GM23248 (cell line): Measurements from ENCODE around the gene CCNG1. TPM values are rescaled to one million over a fixed set of nuclear protein-coding genes. Genes with fewer than 3 reads are reported as not detected.

ENCODE experiments used
- DNase-seq: peaks from one replicate; pipeline ENCODE4 v3.0.0-alpha.2; 2015
- H2AFZ ChIP-seq: fragments of 200-600 bp; sonication (generic); 2 replicates; pipeline ENCODE4 v1.6.1; 2016; ENCODE audit warnings: antibody characterized with exemption
- H3F3A ChIP-seq: fragments of 200-600 bp; sonication (generic); 2 replicates; pipeline ENCODE4 v1.6.1; 2016; ENCODE audit warnings: mild to moderate bottlenecking, antibody characterized with exemption, mixed run types; ENCODE audit not compliant: insufficient read depth
- H3K27ac ChIP-seq: fragments of 200-600 bp; sonication (generic); 2 replicates; pipeline ENCODE4 v1.5.1; 2016; ENCODE audit warnings: mild to moderate bottlenecking
- H3K27me3 ChIP-seq: fragments of 200-600 bp; sonication (generic); replicated peaks from 2 replicates; pipeline ENCODE4 v1.6.1; 2016; ENCODE audit warnings: mild to moderate bottlenecking; ENCODE audit not compliant: insufficient read depth
- H3K36me3 ChIP-seq: fragments of 200-600 bp; sonication (generic); 2 replicates; pipeline ENCODE4 v1.6.1; 2016; ENCODE audit warnings: low read depth, mild to moderate bottlenecking
- H3K4me1 ChIP-seq: fragments of 200-600 bp; sonication (generic); 2 replicates; pipeline ENCODE4 v1.6.1; 2016; ENCODE audit warnings: mild to moderate bottlenecking; ENCODE audit not compliant: insufficient read depth
- H3K4me2 ChIP-seq: fragments of 200-600 bp; sonication (generic); one replicate; pipeline ENCODE4 v1.6.1; 2016; ENCODE audit warnings: mild to moderate bottlenecking; ENCODE audit not compliant: unreplicated experiment
- H3K4me3 ChIP-seq: fragments of 200-600 bp; sonication (generic); 2 replicates; pipeline ENCODE4 v1.5.1; 2016; ENCODE audit warnings: mild to moderate bottlenecking
- H3K79me2 ChIP-seq: fragments of 200-600 bp; sonication (generic); 2 replicates; pipeline ENCODE4 v1.6.1; 2016; ENCODE audit warnings: mild to moderate bottlenecking; ENCODE audit not compliant: insufficient read depth
- H3K9ac ChIP-seq: fragments of 200-600 bp; sonication (generic); 2 replicates; pipeline ENCODE4 v1.6.1; 2016; ENCODE audit warnings: mild to moderate bottlenecking
- H3K9me2 ChIP-seq: fragments of 200-600 bp; sonication (generic); 2 replicates; pipeline ENCODE4 v1.6.1; 2016; ENCODE audit warnings: mixed run types, mild to moderate bottlenecking, moderate library complexity; ENCODE audit not compliant: insufficient read depth
- H3K9me3 ChIP-seq: fragments of 200-600 bp; sonication (generic); one replicate; pipeline ENCODE4 v1.6.1; 2017; ENCODE audit warnings: low read depth
- H4K20me1 ChIP-seq: fragments of 200-600 bp; sonication (generic); 2 replicates; pipeline ENCODE4 v1.6.0; 2016; ENCODE audit not compliant: insufficient read depth
- EZH2 ChIP-seq: fragments of 200-600 bp; sonication (generic); IDR thresholded peaks from 2 replicates; pipeline ENCODE4 v1.6.1; 2018; ENCODE audit warnings: antibody characterized with exemption, mild to moderate bottlenecking; ENCODE audit not compliant: insufficient read depth, poor library complexity, severe bottlenecking
- EZH2phosphoT487 ChIP-seq: fragments of 200-600 bp; sonication (generic); IDR thresholded peaks from 2 replicates; pipeline ENCODE4 v1.6.1; 2018; ENCODE audit warnings: antibody characterized with exemption, moderate library complexity, mild to moderate bottlenecking, low read depth; ENCODE audit not compliant: insufficient read depth
- WGBS, 2 experiments: methylation state at CpG; one replicate each; pipeline ENCODE4 v1.1.6; 2015 to 2017; ENCODE audit warnings: low lambda C conversion rate in 2 of 2, low coverage in 1 of 2; ENCODE audit errors: missing lambda C conversion rate in 2 of 2; 5-methylcytosine and 5-hydroxymethylcytosine counted together
- in situ Hi-C: fragments of 300-500 bp; cut with MboI; formaldehyde crosslinking; loops from 2 replicates; pipeline ENCODE4 v1.15.0; 2020
- polyA plus RNA-seq: library from polyadenylated mRNA; unstranded; fragments of >200 nt; fragmentation: Nextera tagmentation; extraction: Ambion mirVana; gene quantifications from 2 replicates; pipeline ENCODE4 v1.2.1, GENCODE V29; 2016
- total RNA-seq: library from RNA; depleted of rRNA; stranded (reverse); fragments of >200 nt; shearing (Covaris generic); gene quantifications from 2 replicates; pipeline ENCODE4 v1.2.3, GENCODE V29; 2014

Gene CCNG1
- total and polyA plus RNA-seq, 2 experiments from 2014 or later, result 101 to 166 TPM

DNA sequence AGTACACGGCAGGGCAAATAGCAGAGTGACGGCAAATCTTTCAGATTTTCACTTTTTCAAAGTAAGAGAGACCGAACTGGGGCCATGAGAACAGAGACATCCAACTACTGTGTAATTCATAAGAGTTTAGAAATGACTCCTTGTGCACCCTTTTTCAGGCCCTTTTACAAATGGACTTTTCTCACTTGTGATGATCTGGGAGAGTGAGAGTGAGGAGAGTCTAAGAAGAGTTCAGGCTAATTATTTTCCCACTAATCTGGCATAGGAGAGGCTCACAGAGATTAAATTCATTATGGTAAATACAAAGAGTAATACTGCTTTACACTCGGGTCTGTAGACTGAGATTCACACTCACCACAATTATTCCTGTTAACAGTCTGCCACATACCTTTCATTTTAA lies 880 bp upstream of the CCNG1 start:
- in situ Hi-C loops, result no loop called here
- peaks cover 42% of the 10 kb centered on the region for H3K79me2 ChIP-seq
- 78 to 82% methylated on average over 4 of the region's 4 CpGs for WGBS, 2 experiments
- H3K4me2 ChIP-seq, result no peak overlapping the region
- peak overlapping the region; percentile 91 for H2AFZ ChIP-seq
- H3K36me3 ChIP-seq, result peaks cover 23% of the 10 kb centered on the region
- no peaks in the 10 kb centered on the region for H3F3A ChIP-seq
- DNase-seq, result no peak
- H3K9me3 ChIP-seq, result no peaks in the 10 kb centered on the region
- no peaks in the 10 kb centered on the region for H3K27me3 ChIP-seq
- H4K20me1 ChIP-seq, result 0 out of 2 replicates have a peak, but pooled peaks cover under 1% of the 10 kb centered on the region
- no peak overlapping the region for H3K27ac ChIP-seq
- peaks cover 29% of the 10 kb centered on the region for H3K4me1 ChIP-seq
- no peak for TF ChIP-seq EZH2
- no peak for TF ChIP-seq EZH2phosphoT487
- H3K9me2 ChIP-seq, result no peaks in the 10 kb centered on the region
- peak overlapping the region; percentile 98; the same call in 1 of the 2 replicates for H3K4me3 ChIP-seq
- no peak overlapping the region for H3K9ac ChIP-seq

DNA sequence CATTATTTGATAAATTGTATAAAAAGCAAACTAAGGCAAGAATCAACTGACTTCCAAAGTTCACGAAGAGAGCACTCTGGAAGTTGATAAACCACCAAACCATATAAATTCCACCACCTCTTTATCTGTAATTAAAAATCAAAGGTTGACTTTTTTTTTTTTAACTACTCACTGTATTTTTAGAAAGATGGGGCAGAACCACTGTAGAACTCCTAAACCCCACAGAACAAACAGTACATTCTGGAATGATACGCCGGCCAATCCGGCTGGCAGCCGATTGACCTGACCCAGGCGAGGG lies 435 bp upstream of the CCNG1 start:
- Histone ChIP-seq H2AFZ (peak overlapping the region; percentile 91), H3K9me3 (no peaks in the 10 kb centered on the region), H3K4me2 (peak overlapping the region; percentile 93), H3F3A (no peaks in the 10 kb centered on the region), H3K79me2 (peaks cover 46% of the 10 kb centered on the region), H3K9ac (peak overlapping the region; percentile 98), H4K20me1 (peaks cover 5% of the 10 kb centered on the region; the same call in 1 of the 2 replicates), H3K4me3 (peak overlapping the region; percentile 98), H3K4me1 (peaks cover 29% of the 10 kb centered on the region), H3K27ac (no peak overlapping the region), H3K36me3 (peaks cover 28% of the 10 kb centered on the region), H3K9me2 (no peaks in the 10 kb centered on the region), H3K27me3 (no peaks in the 10 kb centered on the region)
- 2 to 3% methylated on average over 6 of the region's 6 CpGs for WGBS, 2 experiments
- in situ Hi-C loops, result no loop called here
- DNase-seq, result no peak
- TF ChIP-seq EZH2, result no peak

DNA sequence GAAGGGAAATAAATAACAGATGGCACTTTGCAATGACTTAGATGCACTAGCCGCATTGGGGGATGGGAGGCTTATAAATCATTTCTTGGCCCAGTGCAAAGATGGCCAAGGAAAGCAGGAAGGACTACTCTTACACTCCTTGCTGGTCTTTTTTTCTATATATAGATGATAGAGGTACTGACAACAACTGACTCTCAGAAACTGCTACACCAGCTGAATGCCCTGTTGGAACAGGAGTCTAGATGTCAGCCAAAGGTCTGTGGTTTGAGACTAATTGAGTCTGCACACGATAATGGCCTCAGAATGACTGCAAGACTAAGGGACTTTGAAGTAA lies 1.7 kb downstream of the CCNG1 start:
- H3F3A ChIP-seq, result peaks cover 4% of the 10 kb centered on the region; the same call in 1 of the 2 replicates
- no peak overlapping the region for H2AFZ ChIP-seq
- H3K9ac ChIP-seq, result 0 out of 2 replicates have a peak overlapping the region, but pooled peaks have one; percentile 10
- TF ChIP-seq EZH2 (no peak), EZH2phosphoT487 (no peak)
- no peaks in the 10 kb centered on the region for H3K9me2 ChIP-seq
- peaks cover 29% of the 10 kb centered on the region for H3K4me1 ChIP-seq
- H3K79me2 ChIP-seq, result peaks cover 58% of the 10 kb centered on the region
- peak; percentile 52 for DNase-seq
- in situ Hi-C loops, result no loop called here
- H3K27me3 ChIP-seq, result no peaks in the 10 kb centered on the region
- peak overlapping the region; percentile 98 for H3K4me3 ChIP-seq
- no peak overlapping the region for H3K27ac ChIP-seq
- H3K4me2 ChIP-seq, result peak overlapping the region; percentile 93
- WGBS, 2 experiments, result 21 to 29% methylated on average over 2 of the region's 2 CpGs
- H3K36me3 ChIP-seq, result peaks cover 45% of the 10 kb centered on the region
- peaks cover 6% of the 10 kb centered on the region; the same call in 1 of the 2 replicates for H4K20me1 ChIP-seq
- H3K9me3 ChIP-seq, result no peaks in the 10 kb centered on the region

DNA sequence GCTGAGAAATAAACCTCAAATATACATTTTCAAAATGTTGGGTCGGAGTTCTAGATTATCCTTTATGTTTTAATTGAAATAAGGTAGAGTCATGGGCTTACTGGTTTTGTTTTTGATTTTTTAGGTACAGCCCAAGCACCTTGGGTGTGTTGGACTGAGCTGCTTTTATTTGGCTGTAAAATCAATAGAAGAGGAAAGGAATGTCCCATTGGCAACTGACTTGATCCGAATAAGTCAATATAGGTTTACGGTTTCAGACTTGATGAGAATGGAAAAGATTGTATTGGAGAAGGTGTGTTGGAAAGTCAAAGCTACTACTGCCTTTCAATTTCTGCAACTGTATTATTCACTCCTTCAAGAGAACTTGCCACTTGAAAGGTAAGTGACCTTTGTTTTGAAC lies 3.6 kb downstream of the CCNG1 start:
- peaks cover 64% of the 10 kb centered on the region for H3K36me3 ChIP-seq
- peaks cover 29% of the 10 kb centered on the region for H3K4me1 ChIP-seq
- no peaks in the 10 kb centered on the region for H3K9me3 ChIP-seq
- peaks cover 6% of the 10 kb centered on the region; the same call in 1 of the 2 replicates for H4K20me1 ChIP-seq
- TF ChIP-seq EZH2phosphoT487 (no peak), EZH2 (no peak)
- no peak overlapping the region for H3K4me2 ChIP-seq
- H3K27me3 ChIP-seq, result no peaks in the 10 kb centered on the region
- H3K27ac ChIP-seq, result no peak overlapping the region
- in situ Hi-C loops, result no loop called here
- DNase-seq, result no peak
- H3K4me3 ChIP-seq, result no peak overlapping the region
- H3K9ac ChIP-seq, result no peak overlapping the region
- WGBS, 2 experiments, result 97 to 99% methylated on average over 3 of the region's 3 CpGs
- H2AFZ ChIP-seq, result no peak overlapping the region
- peaks cover 4% of the 10 kb centered on the region; the same call in 1 of the 2 replicates for H3F3A ChIP-seq
- H3K9me2 ChIP-seq, result no peaks in the 10 kb centered on the region
- H3K79me2 ChIP-seq, result peaks cover 62% of the 10 kb centered on the region

DNA sequence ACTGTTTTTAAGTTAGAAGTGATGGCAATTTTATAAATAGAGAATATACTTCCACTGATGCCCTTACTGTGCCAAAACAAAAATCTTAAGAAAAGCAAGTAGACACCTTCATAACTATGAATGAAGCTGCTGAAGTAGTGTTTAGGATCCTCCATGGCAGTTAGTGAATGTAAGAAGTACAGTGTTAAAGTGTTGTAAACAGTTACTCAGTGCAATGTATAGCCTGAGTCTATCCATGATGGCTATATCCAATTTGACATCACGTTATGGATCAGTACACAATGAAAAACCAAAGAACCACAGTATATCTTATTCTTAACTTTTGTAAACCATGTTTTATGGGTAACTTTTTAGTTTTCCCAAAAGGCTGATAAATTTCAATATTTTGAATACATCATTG lies 7.1 kb downstream of the CCNG1 start:
- H3K36me3 ChIP-seq, result peaks cover 94% of the 10 kb centered on the region
- H4K20me1 ChIP-seq, result peaks cover 6% of the 10 kb centered on the region; the same call in 1 of the 2 replicates

More for the DNA sequence above, 7.1 kb downstream of the CCNG1 start:
- H2AFZ ChIP-seq, result no peak overlapping the region
- H3K9me2 ChIP-seq, result no peaks in the 10 kb centered on the region
- no peak for TF ChIP-seq EZH2
- TF ChIP-seq EZH2phosphoT487, result no peak
- no peak overlapping the region for H3K4me3 ChIP-seq
- WGBS, 2 experiments, result 63 to 70% methylated on average over 1 of the region's 1 CpG
- no peak overlapping the region for H3K4me2 ChIP-seq
- no peak overlapping the region for H3K9ac ChIP-seq
- H3K4me1 ChIP-seq, result peaks cover 16% of the 10 kb centered on the region
- H3K27me3 ChIP-seq, result no peaks in the 10 kb centered on the region
- H3K27ac ChIP-seq, result no peak overlapping the region
- H3F3A ChIP-seq, result peaks cover 38% of the 10 kb centered on the region
- in situ Hi-C loops, result no loop called here
- no peaks in the 10 kb centered on the region for H3K9me3 ChIP-seq
- no peak for DNase-seq
- peaks cover 45% of the 10 kb centered on the region for H3K79me2 ChIP-seq
